ENCODE results near the gene POFUT2.

The POFUT2 gene

DNA sequence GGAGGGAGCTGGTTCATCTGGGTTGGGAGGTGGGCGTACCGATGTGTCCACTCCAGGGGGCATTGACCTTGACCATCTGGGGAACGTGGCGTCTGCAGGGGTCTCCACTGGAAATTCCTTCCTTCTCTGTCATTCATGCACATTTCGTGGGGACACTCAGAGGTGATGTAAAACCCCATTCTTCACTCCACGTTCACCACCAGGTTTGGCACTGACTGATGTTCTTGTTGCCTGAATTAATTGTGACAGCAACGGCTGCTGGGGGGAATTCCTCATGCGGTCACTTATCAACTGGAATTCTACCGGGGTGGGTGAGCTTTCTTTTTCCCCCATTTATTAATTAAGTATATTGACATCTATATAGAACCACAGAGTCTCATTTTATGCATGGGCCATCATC is 18.1 kb upstream of the POFUT2 start:
- TF ChIP-seq CTCF (IDR thresholded peaks at IDR 0.05; ENCODE audit: control insufficient read depth, extremely low read depth, insufficient read depth): no peak
- no peak for DNase-seq (ENCODE audit: low read depth)
- H3K4me3 ChIP-seq (ENCODE audit: low read depth, low read length): no peak overlapping the region

DNA sequence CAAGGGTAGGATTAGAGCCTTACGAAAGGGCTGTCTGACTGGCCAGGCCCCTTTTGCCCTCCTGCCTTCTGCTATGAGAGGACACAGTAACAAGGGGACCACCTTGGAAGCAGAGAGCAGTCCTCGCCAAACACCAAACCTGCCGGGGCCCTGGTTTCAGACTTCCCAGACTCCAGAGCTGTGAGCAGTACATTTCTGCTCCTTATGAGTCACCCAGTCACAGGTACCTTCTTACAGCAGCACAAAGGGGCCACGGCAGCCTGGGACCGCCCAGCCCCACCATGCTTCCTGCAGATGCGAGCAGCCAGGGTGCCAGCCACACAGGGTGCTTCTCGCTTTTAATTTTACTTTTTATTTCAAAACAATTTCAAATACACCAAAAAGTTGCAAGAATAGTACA is 17.2 kb upstream of the POFUT2 start:
- no peak overlapping the region for H3K4me3 ChIP-seq (ENCODE audit: low read depth, low read length)
- DNase-seq (ENCODE audit: low read depth): no peak

GRCh38 chr21:45304476-45304830 is 16.8 kb upstream of the POFUT2 start:
- no peak overlapping the region for H3K4me3 ChIP-seq (ENCODE audit: low read depth, low read length)
- no peak for TF ChIP-seq CTCF (IDR thresholded peaks at IDR 0.05; ENCODE audit: control insufficient read depth, extremely low read depth, insufficient read depth)
- DNase-seq (ENCODE audit: low read depth): no peak

More for the DNA sequence above, 17.2 kb upstream of the POFUT2 start:
- no peak for TF ChIP-seq CTCF (IDR thresholded peaks at IDR 0.05; ENCODE audit: control insufficient read depth, extremely low read depth, insufficient read depth)

- no peak for TF ChIP-seq CTCF (IDR thresholded peaks at IDR 0.05; ENCODE audit: control insufficient read depth, extremely low read depth, insufficient read depth)
- no peak overlapping the region for H3K4me3 ChIP-seq (ENCODE audit: low read depth, low read length)
- DNase-seq (ENCODE audit: low read depth): no peak
These were observed 16.2 kb upstream of the POFUT2 start for GRCh38 chr21:45303751-45304475.

GRCh38 chr21:45303091-45303615 is 15.5 kb upstream of the POFUT2 start:
- DNase-seq (ENCODE audit: low read depth): no peak
- H3K4me3 ChIP-seq (ENCODE audit: low read depth, low read length): no peak overlapping the region
- no peak for TF ChIP-seq CTCF (IDR thresholded peaks at IDR 0.05; ENCODE audit: control insufficient read depth, extremely low read depth, insufficient read depth)

- DNase-seq (ENCODE audit: low read depth): no peak
- no peak for TF ChIP-seq CTCF (IDR thresholded peaks at IDR 0.05; ENCODE audit: control insufficient read depth, extremely low read depth, insufficient read depth)
These were observed 14.7 kb upstream of the POFUT2 start for GRCh38 chr21:45302082-45303061.

More at GRCh38 chr21:45302082-45303061, 14.7 kb upstream of the POFUT2 start:
- H3K4me3 ChIP-seq (ENCODE audit: low read depth, low read length): no peak overlapping the region
